GM13976 (cell line): ENCODE measurements around the gene COPG2.
"Not testable (repeated sequence)": the region's sequence is repeated elsewhere in the genome, so short reads cannot be mapped to it uniquely, and the experiment has no call there.

Experiments used
- DNase-seq: peaks from one replicate; pipeline ENCODE4 v3.0.0; 2012; ENCODE audit warnings: low spot score
- CTCF ChIP-seq: IDR thresholded peaks from 2 replicates; pipeline ENCODE4 v1.5.1; 2012; ENCODE audit warnings: borderline replicate concordance, mild to moderate bottlenecking; ENCODE audit not compliant: insufficient read depth; ENCODE audit errors: extremely low read depth, missing control alignments, control extremely low read depth
- in situ Hi-C: fragments of 300-500 bp; cut with MboI; formaldehyde crosslinking; loops from one replicate; pipeline ENCODE4 v1.12.0; 2022; ENCODE audit warnings: low sequenced_read_pairs, mixed read lengths, inconsistent platforms; ENCODE audit not compliant: unreplicated experiment

The COPG2 gene

GRCh38 chr7:130524628-130525027 is 143.9 kb downstream of the COPG2 start:
- in situ Hi-C loops = no loop called here
- TF ChIP-seq CTCF = no peak
- DNase-seq = no peak

GRCh38 chr7:130523519-130524125 is 144.9 kb downstream of the COPG2 start:
- DNase-seq, in situ Hi-C loops: not testable (repeated sequence)

- no peak for TF ChIP-seq CTCF
- DNase-seq = no peak
- in situ Hi-C loops = no loop called here
Measured at GRCh38 chr7:130521258-130521951, 147.1 kb downstream of the COPG2 start.

- in situ Hi-C loops = no loop called here
- no peak for TF ChIP-seq CTCF
- no peak for DNase-seq
Measured at GRCh38 chr7:130515315-130516040, 153.1 kb downstream of the COPG2 start.

- DNase-seq = no peak
- in situ Hi-C loops = no loop called here
- TF ChIP-seq CTCF = no peak
Measured at GRCh38 chr7:130513447-130513846, 155.1 kb downstream of the COPG2 start.

- in situ Hi-C loops, DNase-seq: not testable (repeated sequence)
Measured at GRCh38 chr7:130512038-130512437, 156.5 kb downstream of the COPG2 start.

GRCh38 chr7:130506358-130506757 is 162.2 kb downstream of the COPG2 start:
- in situ Hi-C loops = no loop called here
- no peak for TF ChIP-seq CTCF
- no peak for DNase-seq
